COLO829 (cell line): ENCODE results near the gene FOLH1.
"Not testable (repeated sequence)": the region's sequence is repeated elsewhere in the genome, so short reads cannot be mapped to it uniquely, and the experiment has no call there.

Source experiments
- DNase-seq: peaks from one replicate; pipeline ENCODE4 v3.0.0; 2012; ENCODE audit warnings: low spot score

Gene FOLH1

DNA sequence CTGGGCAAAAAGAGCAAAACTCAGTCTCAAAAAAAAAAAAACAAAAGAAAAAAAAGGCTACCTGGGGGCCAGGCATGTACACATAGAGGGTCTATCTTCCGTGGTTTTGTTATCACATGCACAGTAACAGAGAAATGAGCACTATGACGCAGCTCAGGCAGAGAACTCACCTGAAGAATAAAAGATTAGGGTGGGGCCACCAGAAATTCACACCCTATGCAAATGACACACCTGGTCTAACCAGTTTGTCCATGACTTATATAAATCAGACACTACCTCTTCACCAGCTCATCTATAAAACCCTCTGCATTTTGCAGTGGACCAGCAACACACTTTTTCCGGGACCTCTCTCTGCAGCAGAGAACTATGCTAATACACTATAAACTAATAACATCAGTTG, 30.5 kb downstream of the FOLH1 start:
- not testable (repeated sequence) for DNase-seq

GRCh38 chr11:49175378-49175777, 33.0 kb downstream of the FOLH1 start:
- not testable (repeated sequence) for DNase-seq

GRCh38 chr11:49174691-49175366, 33.6 kb downstream of the FOLH1 start:
- not testable (repeated sequence) for DNase-seq

DNA sequence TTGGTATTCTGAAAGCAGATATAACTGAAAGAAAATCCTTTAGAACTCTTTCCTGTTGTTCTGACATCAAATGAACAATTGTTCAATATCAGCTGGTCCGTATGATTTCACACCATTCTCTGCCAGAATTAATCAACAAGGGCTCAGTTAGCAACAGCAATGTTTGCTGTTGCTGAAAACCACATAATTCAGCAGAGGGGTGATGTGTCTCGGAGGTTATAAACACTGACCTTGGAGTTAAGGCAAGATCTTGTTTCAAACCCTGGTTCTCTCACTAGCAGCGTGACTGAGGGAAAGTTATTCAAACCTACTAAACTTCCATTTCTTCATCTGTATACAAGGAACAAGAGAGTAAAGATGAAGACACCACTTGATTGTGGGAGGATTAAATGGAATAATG, 36.8 kb downstream of the FOLH1 start:
- DNase-seq = not testable (repeated sequence)

DNA sequence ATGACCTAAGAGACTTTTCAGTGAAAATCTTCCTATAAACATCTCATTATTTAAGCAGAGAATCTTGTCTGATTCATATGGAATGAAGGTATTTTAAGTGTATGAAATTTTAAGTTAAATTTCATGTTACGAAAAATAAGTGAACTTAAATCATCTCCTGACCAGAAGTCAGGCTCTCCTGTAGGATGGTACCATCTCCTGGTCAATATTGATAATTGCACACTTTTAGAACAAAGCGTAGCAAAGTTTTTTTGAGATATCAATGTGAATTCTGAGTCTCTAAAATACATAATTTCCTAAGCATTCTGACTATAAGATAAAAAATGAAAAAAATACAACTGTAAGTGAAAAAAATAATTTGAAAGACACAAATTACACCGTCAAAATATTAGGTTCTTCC, 38.8 kb downstream of the FOLH1 start:
- not testable (repeated sequence) for DNase-seq

GRCh38 chr11:49168992-49169391, 39.4 kb downstream of the FOLH1 start:
- DNase-seq = not testable (repeated sequence)

- DNase-seq = no peak
Observed at GRCh38 chr11:49151211-49151610, 57.2 kb downstream of the FOLH1 start.

GRCh38 chr11:49102356-49102755, 106.0 kb downstream of the FOLH1 start:
- not testable (repeated sequence) for DNase-seq
